Fibroblast of skin of abdomen (primary cell): ENCODE measurements around the gene GRIK1.
A peak's percentile ranks its signal among the peaks of the same experiment; 100 is the strongest.

Source experiments
- DNase-seq: peaks from one replicate; pipeline ENCODE4 v3.0.0-alpha.2; 2013

Gene GRIK1

GRCh38 chr21:29771491-29772066 is 168.2 kb downstream of the GRIK1 start:
- DNase-seq, result no peak

GRCh38 chr21:29763674-29764073 is 176.1 kb downstream of the GRIK1 start:
- DNase-seq, result no peak

- DNase-seq, result no peak
These were observed 177.2 kb downstream of the GRIK1 start for GRCh38 chr21:29762570-29763082.

GRCh38 chr21:29753216-29753615 is 186.6 kb downstream of the GRIK1 start:
- DNase-seq, result no peak

- no peak for DNase-seq
These were observed 188.2 kb downstream of the GRIK1 start for GRCh38 chr21:29751473-29752185.

GRCh38 chr21:29749957-29750356 is 189.8 kb downstream of the GRIK1 start:
- DNase-seq, result no peak

GRCh38 chr21:29749223-29749622 is 190.6 kb downstream of the GRIK1 start:
- no peak for DNase-seq

GRCh38 chr21:29748391-29749167 is 191.2 kb downstream of the GRIK1 start:
- no peak for DNase-seq

GRCh38 chr21:29741761-29742160 is 198.0 kb downstream of the GRIK1 start:
- DNase-seq, result no peak

GRCh38 chr21:29739176-29739575 is 200.6 kb downstream of the GRIK1 start:
- no peak for DNase-seq

GRCh38 chr21:29738730-29739129 is 201.1 kb downstream of the GRIK1 start:
- no peak for DNase-seq

- no peak for DNase-seq
These were observed 202.6 kb downstream of the GRIK1 start for GRCh38 chr21:29737186-29737585.

GRCh38 chr21:29730281-29730680 is 209.5 kb downstream of the GRIK1 start:
- peak; percentile 21 for DNase-seq

- DNase-seq, result no peak
These were observed 213.8 kb downstream of the GRIK1 start for GRCh38 chr21:29726044-29726443.

GRCh38 chr21:29725025-29725736 is 214.6 kb downstream of the GRIK1 start:
- no peak for DNase-seq

GRCh38 chr21:29721964-29722363 is 217.8 kb downstream of the GRIK1 start:
- no peak for DNase-seq

GRCh38 chr21:29721221-29721620 is 218.6 kb downstream of the GRIK1 start:
- DNase-seq, result no peak

- DNase-seq, result no peak
These were observed 220.3 kb downstream of the GRIK1 start for GRCh38 chr21:29719521-29719920.

GRCh38 chr21:29718081-29718815 is 221.5 kb downstream of the GRIK1 start:
- peak; percentile 2 for DNase-seq

GRCh38 chr21:29717659-29718058 is 222.1 kb downstream of the GRIK1 start:
- DNase-seq, result no peak

- DNase-seq, result no peak
These were observed 223.0 kb downstream of the GRIK1 start for GRCh38 chr21:29716753-29717152.

- DNase-seq, result no peak
These were observed 224.7 kb downstream of the GRIK1 start for GRCh38 chr21:29715089-29715488.
